HG03521 (cell line): ENCODE measurements around the gene MAP3K4.
A peak's percentile ranks its signal among the peaks of the same experiment; 100 is the strongest.
"Not testable (repeated sequence)": the region's sequence is repeated elsewhere in the genome, so short reads cannot be mapped to it uniquely, and the experiment has no call there.

Experiments
- ATAC-seq: cut with Tn5 transposase; IDR thresholded peaks from one replicate; pipeline ENCODE4 v1.9.1; 2021; ENCODE audit warnings: mild to moderate bottlenecking, moderate library complexity; ENCODE audit not compliant: unreplicated experiment

The MAP3K4 gene

GRCh38 chr6:160967351-160967750 lies 24.2 kb upstream of the MAP3K4 start:
- no peak for ATAC-seq

DNA sequence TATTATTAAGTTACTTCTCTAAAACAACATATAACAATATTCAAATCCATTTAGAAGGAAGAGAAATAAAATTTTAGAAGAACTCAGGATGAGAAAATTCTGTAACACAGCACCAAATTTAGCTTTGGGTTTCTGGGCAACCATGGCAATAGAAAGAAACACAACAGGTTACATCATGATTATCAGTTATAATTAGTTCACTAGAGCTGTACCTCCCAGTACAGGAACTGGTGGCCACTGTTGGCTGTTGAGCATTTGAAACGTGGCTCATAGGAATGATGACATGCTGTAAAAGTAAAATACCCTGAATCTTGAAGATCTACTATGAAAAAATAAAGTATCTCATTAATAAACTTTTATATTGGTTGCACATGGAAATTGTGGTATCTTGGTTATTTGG lies 23.7 kb upstream of the MAP3K4 start:
- ATAC-seq, result no peak

DNA sequence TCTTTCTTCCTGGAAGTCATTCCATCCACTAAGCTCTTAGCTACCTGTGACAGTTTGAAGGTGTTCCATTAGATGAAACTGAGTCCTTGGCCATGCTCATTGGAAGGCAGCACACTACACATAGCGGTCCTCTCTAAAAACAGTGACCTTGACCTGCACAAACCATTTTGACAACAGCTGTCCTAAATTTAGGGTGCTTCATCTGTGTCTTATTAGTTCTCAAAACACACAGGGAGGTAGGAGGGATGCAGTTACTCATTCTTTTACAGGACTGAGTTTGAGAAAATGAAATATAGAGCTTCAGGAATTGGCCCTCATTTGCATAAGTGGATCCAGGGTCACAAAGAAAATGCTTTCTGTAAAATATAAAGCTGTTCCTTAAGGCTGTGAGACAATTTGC lies 20.4 kb upstream of the MAP3K4 start:
- no peak for ATAC-seq

- no peak for ATAC-seq
Measured at GRCh38 chr6:160972111-160972510, 19.5 kb upstream of the MAP3K4 start.

DNA sequence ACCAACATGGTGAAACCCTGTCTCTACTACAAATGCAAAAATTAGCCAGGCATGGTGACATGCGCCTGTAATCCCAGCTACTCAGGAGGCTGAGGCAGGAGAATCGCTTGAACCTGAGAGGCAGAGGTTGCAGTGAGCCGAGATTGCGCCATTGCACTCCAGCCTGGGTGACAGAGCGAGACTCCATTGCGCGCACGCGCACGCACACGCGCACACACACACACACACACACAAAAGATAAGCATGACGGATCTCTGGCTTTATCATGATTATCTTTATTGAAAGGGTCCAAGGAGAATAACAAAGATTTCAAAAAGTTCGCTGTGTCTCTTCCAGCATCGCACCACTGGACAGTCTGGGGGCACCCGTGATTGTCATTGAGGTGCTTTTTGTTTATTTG lies 19.0 kb upstream of the MAP3K4 start:
- ATAC-seq, result not testable (repeated sequence)

DNA sequence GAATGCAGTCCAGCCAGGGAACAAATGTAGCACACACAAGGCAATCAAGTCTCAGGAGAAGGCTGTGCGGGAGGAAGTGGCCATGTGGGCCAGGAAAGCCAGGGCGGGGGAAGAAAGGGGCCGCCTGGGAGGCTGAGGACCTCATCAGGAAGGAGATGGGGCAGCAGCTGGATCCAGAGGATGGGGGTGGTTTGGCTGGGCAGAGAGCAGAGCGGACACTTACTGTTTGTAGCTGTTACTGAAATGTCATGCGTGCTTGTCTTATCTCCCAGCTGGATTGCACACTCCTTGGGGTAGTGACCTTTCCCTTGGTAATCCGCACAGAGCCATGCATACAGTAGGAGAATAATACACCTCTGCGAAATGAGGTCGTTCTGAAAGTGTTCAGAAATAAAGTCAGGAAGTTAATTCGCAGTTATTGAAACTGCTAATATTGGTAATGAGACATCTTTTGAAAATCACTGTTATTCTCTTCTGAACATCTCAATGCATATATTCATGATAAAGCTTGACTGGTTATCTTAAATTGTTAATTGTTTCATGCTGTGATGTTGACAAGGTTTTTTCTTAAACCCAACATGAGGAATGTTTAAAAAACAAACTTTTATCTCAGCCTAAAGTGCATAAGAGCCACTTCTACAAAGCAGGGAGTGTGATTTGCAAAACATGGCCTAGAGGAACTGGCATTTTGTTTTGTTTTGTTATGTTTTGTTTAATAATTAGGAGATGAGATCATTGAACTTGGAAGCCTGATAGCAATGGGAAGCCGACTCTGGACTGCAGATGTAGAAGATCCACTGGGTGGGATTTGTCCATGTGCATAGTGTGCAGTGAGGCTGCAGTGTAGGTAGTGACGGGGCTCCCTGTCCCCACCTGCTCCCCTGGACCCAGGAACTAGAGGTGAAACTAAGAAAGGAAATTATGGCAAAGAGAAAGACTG lies 18.0 kb upstream of the MAP3K4 start:
- no peak for ATAC-seq

DNA sequence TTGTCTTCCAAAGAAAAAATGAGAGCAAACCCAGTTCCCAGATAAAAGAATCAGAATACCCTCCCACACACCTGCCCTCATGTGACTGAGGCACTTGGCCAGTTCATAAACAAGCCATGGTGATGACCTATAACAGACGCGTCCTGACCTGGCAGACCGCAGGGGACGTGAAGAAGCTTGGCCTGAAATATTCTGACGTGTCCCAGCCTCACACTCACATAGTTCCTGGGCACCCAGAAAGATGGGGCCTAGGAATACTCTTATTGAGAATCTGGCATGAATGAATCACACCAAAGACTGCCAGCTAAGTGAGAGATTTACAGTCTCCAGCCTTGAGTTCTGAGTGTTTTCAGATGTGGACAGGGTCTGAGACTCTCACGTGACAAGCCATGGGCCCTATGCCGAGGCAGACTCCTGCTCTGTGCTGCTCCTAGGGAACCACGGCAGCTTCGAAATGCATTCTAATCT lies 17.2 kb upstream of the MAP3K4 start:
- no peak for ATAC-seq

- ATAC-seq, result no peak
Measured at GRCh38 chr6:160975162-160975561, 16.4 kb upstream of the MAP3K4 start.

DNA sequence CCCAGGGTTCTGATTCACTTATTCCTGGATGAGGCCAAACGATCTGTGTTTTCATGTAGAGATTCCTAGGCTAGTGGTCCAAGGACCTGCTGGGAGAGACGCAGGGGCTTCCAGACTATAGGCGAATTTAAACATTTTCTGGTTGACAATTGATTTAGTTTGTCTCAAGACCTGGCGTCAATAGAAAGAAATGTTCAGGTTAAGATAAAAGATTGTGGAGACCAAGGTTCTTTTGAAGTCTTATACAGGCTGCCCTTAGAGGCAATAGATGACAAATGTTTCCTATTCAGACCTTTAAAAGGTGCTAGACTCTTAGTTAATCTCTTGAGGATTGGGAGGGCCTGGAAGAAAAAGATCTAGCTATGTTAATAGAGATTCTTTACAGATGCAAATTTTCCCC lies 15.6 kb upstream of the MAP3K4 start:
- ATAC-seq, result not testable (repeated sequence)

DNA sequence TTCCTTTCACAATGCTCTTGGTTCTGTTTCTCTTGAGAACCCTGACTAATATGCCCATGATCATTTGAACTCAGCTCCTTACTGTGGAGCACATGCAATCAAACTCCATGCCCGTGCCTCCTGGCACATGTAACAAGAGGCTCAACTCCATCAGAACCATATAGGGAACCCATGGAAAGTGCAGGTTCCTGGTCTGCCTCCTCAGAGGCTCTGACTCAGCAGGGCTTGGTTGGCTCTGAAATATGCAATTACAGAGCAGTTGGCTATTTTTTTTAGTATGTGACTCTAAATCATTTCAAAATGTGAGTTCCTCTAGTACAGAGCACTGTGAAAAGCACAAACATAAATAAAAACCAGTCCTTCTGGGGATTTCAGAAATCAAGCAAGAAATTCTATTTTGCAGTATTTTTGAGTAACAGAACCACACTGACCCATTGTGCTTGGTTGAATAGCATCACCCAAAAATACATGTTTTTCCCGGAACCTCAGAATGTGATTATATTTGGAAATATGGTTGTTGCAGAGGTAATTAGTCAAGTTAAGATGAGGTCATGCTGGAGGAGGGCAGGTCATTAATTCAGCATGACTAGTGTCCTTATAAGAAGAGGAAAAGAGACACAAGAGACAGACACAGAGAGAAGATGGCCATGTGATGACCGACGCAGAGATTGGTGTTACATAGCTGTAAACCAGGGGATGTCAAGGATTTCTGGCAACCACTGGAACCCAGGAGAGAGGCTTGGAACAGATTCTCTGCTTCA lies 13.2 kb upstream of the MAP3K4 start:
- no peak for ATAC-seq

- ATAC-seq, result no peak
Measured at GRCh38 chr6:160979061-160979708, 12.4 kb upstream of the MAP3K4 start.

DNA sequence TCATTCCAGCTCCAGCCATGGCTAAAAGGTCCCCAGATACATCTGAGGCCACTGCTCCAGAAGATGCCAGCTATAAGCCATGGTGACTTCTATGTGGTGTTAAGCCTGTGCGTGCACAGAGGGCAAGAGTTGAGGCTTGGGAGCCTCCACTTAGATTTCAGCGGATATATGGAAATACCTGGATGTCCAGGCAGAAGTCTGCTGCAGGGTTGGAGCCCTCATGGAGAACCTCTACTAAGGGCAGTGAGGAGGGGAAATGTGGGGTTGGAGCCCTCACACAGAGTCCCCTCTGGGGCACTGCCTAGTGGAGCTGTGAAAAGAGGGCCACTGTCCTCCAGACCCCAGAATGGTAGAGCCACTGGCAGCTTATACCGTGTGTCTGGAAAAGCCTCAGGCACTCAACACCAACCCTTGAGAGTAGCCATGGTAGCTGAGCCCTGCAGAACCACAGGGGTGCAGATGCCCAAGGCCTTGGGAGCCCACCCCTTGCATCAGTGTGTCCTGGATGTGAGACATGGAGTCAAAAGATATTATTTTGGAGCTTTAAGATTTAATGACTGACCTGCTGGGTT lies 8.1 kb upstream of the MAP3K4 start:
- ATAC-seq, result not testable (repeated sequence)

- no peak for ATAC-seq
Measured at GRCh38 chr6:160986851-160987250, 4.7 kb upstream of the MAP3K4 start.

- ATAC-seq, result no peak
Measured at GRCh38 chr6:160987265-160987664, 4.3 kb upstream of the MAP3K4 start.

- ATAC-seq, result no peak
Measured at GRCh38 chr6:160990847-160991405, 643 bp upstream of the MAP3K4 start.

- ATAC-seq, result peak; percentile 34
Measured at GRCh38 chr6:160992061-160992979, 751 bp downstream of the MAP3K4 start.

DNA sequence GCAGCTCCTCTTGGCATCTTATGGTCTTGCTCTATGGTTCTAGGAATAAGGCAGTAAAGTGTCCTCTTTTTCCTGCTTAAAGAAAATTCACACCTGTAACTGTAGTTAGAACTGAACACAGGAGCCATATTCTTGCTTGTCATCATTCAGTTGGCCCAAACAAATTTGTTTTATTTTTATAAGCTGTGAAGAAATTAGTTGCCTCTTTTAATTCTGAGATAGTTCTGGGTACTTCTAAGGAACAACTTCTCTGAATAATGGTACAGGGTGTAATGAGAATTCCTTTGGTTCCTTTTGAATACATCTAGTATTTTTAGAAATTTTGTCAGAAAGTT lies 1.4 kb downstream of the MAP3K4 start:
- no peak for ATAC-seq

GRCh38 chr6:160995271-160995670 lies 3.7 kb downstream of the MAP3K4 start:
- ATAC-seq, result no peak

- ATAC-seq, result no peak
Measured at GRCh38 chr6:160996131-160996601, 4.6 kb downstream of the MAP3K4 start.

GRCh38 chr6:160998217-160998616 lies 6.6 kb downstream of the MAP3K4 start:
- no peak for ATAC-seq
